Measurements from ENCODE around the gene DCP1B. TPM values are rescaled to one million over a fixed set of nuclear protein-coding genes. Genes with fewer than 3 reads are reported as not detected.

The DCP1B gene
- total RNA-seq, 1 donor = 13.0 TPM

- Histone ChIP-seq H3K27me3 (ENCODE audit: insufficient read depth, low read length) (no peaks in the 10 kb centered on the region), H3K36me3 (ENCODE audit: insufficient read depth, low read length) (no peaks in the 10 kb centered on the region), H3K27ac (ENCODE audit: low read depth, low read length) (no peak overlapping the region), H2AFZ (ENCODE audit: low read length) (no peak overlapping the region), H4K20me1 (ENCODE audit: insufficient read depth, low read length) (no peaks in the 10 kb centered on the region), H3K4me1 (ENCODE audit: insufficient read depth, low read length) (peaks cover 4% of the 10 kb centered on the region), H3K4me3 (ENCODE audit: insufficient read depth, low read length) (no peak overlapping the region), H3K79me2 (ENCODE audit: insufficient read depth, low read length) (peaks cover 5% of the 10 kb centered on the region), H3K4me2 (ENCODE audit: insufficient read depth, low read length) (no peak overlapping the region), H3K9me3 (ENCODE audit: low read depth, low read length) (no peaks in the 10 kb centered on the region)
- TF ChIP-seq CTCF (IDR thresholded peaks at IDR 0.05; ENCODE audit: extremely low read depth, low read depth, low read length) = no peak
- no peak for DNase-seq (ENCODE audit: insufficient read length, low spot score, missing footprints)
These were observed 4.4 kb upstream of the DCP1B start for GRCh38 chr12:2008677-2009076.

- peak overlapping the region; percentile 88 for H3K27ac ChIP-seq (ENCODE audit: low read depth, low read length)
- peaks cover 52% of the 10 kb centered on the region for H3K79me2 ChIP-seq (ENCODE audit: insufficient read depth, low read length)
- DNase-seq (ENCODE audit: insufficient read length, low spot score, missing footprints) = peak; percentile 38
- H3K4me3 ChIP-seq (ENCODE audit: insufficient read depth, low read length) = peak overlapping the region; percentile 97
- TF ChIP-seq CTCF (IDR thresholded peaks at IDR 0.05; ENCODE audit: extremely low read depth, low read depth, low read length) = no peak
- H3K9me3 ChIP-seq (ENCODE audit: low read depth, low read length) = no peaks in the 10 kb centered on the region
- peaks cover 15% of the 10 kb centered on the region for H3K4me1 ChIP-seq (ENCODE audit: insufficient read depth, low read length)
- H3K4me2 ChIP-seq (ENCODE audit: insufficient read depth, low read length) = peak overlapping the region; percentile 93
- no peaks in the 10 kb centered on the region for H4K20me1 ChIP-seq (ENCODE audit: insufficient read depth, low read length)
- no peaks in the 10 kb centered on the region for H3K36me3 ChIP-seq (ENCODE audit: insufficient read depth, low read length)
- no peaks in the 10 kb centered on the region for H3K27me3 ChIP-seq (ENCODE audit: insufficient read depth, low read length)
- H2AFZ ChIP-seq (ENCODE audit: low read length) = peak overlapping the region; percentile 93
These were observed 563 bp downstream of the DCP1B start for GRCh38 chr12:2003676-2004112.

- DNase-seq (ENCODE audit: insufficient read length, low spot score, missing footprints) = no peak
- H3K27me3 ChIP-seq (ENCODE audit: insufficient read depth, low read length) = no peaks in the 10 kb centered on the region
- TF ChIP-seq CTCF (IDR thresholded peaks at IDR 0.05; ENCODE audit: extremely low read depth, low read depth, low read length) = no peak
These were observed 8.9 kb downstream of the DCP1B start for GRCh38 chr12:1995205-1995896.

GRCh38 chr12:1994429-1995143, 9.7 kb downstream of the DCP1B start:
- DNase-seq (ENCODE audit: insufficient read length, low spot score, missing footprints) = no peak
- H3K4me3 ChIP-seq (ENCODE audit: insufficient read depth, low read length) = no peak overlapping the region
- H4K20me1 ChIP-seq (ENCODE audit: insufficient read depth, low read length) = peaks cover 9% of the 10 kb centered on the region
- peaks cover 38% of the 10 kb centered on the region for H3K79me2 ChIP-seq (ENCODE audit: insufficient read depth, low read length)
- H3K27me3 ChIP-seq (ENCODE audit: insufficient read depth, low read length) = no peaks in the 10 kb centered on the region
- peaks cover 33% of the 10 kb centered on the region for H3K36me3 ChIP-seq (ENCODE audit: insufficient read depth, low read length)
- peak overlapping the region; percentile 82 for H3K27ac ChIP-seq (ENCODE audit: low read depth, low read length)
- H2AFZ ChIP-seq (ENCODE audit: low read length) = no peak overlapping the region
- peaks cover 27% of the 10 kb centered on the region for H3K4me1 ChIP-seq (ENCODE audit: insufficient read depth, low read length)
- TF ChIP-seq CTCF (IDR thresholded peaks at IDR 0.05; ENCODE audit: extremely low read depth, low read depth, low read length) = no peak
- no peaks in the 10 kb centered on the region for H3K9me3 ChIP-seq (ENCODE audit: low read depth, low read length)
- peak overlapping the region; percentile 4 for H3K4me2 ChIP-seq (ENCODE audit: insufficient read depth, low read length)

More at GRCh38 chr12:1995205-1995896, 8.9 kb downstream of the DCP1B start:
- H3K4me3 ChIP-seq (ENCODE audit: insufficient read depth, low read length) = no peak overlapping the region
- H4K20me1 ChIP-seq (ENCODE audit: insufficient read depth, low read length) = peaks cover 9% of the 10 kb centered on the region
- peaks cover 46% of the 10 kb centered on the region for H3K79me2 ChIP-seq (ENCODE audit: insufficient read depth, low read length)
- H3K9me3 ChIP-seq (ENCODE audit: low read depth, low read length) = no peaks in the 10 kb centered on the region
- H3K36me3 ChIP-seq (ENCODE audit: insufficient read depth, low read length) = peaks cover 30% of the 10 kb centered on the region
- H3K4me2 ChIP-seq (ENCODE audit: insufficient read depth, low read length) = no peak overlapping the region
- H3K27ac ChIP-seq (ENCODE audit: low read depth, low read length) = no peak overlapping the region
- peaks cover 27% of the 10 kb centered on the region for H3K4me1 ChIP-seq (ENCODE audit: insufficient read depth, low read length)
- no peak overlapping the region for H2AFZ ChIP-seq (ENCODE audit: low read length)

Measured in osteoblast (primary cell).